Neutrophil (primary cell): ENCODE results near the gene TIMM50.

Source experiments
- H3K27ac ChIP-seq: fragments of 200-600 bp; sonication (generic); 2 replicates; pipeline ENCODE4 v1.5.1; 2016; ENCODE audit warnings: mild to moderate bottlenecking, moderate library complexity
- H3K27me3 ChIP-seq: fragments of 200-600 bp; sonication (generic); 2 replicates; pipeline ENCODE4 v1.6.0; 2016; ENCODE audit warnings: mild to moderate bottlenecking
- H3K36me3 ChIP-seq: fragments of 200-600 bp; sonication (generic); 2 replicates; pipeline ENCODE4 v1.5.1; 2017
- H3K4me1 ChIP-seq, 2 experiments: fragments of 200-600 bp in 1 of 2; sonication (generic) in 1 of 2; 1 replicate in 1 of 2; 2 replicates in 1 of 2; pipeline versions ENCODE4 v1.5.1 to v1.6.1; 2013 to 2016; ENCODE audit warnings: low read depth in 1 of 2, low read length in 1 of 2, mild to moderate bottlenecking in 1 of 2, moderate library complexity in 1 of 2; ENCODE audit not compliant: control insufficient read depth in 1 of 2, insufficient read depth in 1 of 2
- H3K4me3 ChIP-seq, 2 experiments: fragments of 200-600 bp in 1 of 2; sonication (generic) in 1 of 2; 1 replicate in 1 of 2; 2 replicates in 1 of 2; pipeline ENCODE4 v1.5.1; 2013 to 2016; ENCODE audit warnings: low read depth in 1 of 2, low read length in 1 of 2, mild to moderate bottlenecking in 1 of 2, moderate library complexity in 1 of 2
- H3K9me3 ChIP-seq: fragments of 200-600 bp; sonication (generic); 2 replicates; pipeline ENCODE4 v1.5.1; 2016
- CTCF ChIP-seq: fragments of 200-600 bp; sonication (generic); IDR thresholded peaks from 2 replicates; pipeline ENCODE4 v1.5.1; 2016; ENCODE audit warnings: antibody characterized with exemption

Gene TIMM50

GRCh38 chr19:39480337-39481228, at the start of gene TIMM50:
Gene TIMM50, plus strand, starts transcription at chr19:39480838. Its CDS starts 16 bp downstream, at chr19:39480854.
- peaks cover 16% of the 10 kb centered on the region for H3K36me3 ChIP-seq
- no peaks in the 10 kb centered on the region for H3K27me3 ChIP-seq
- peak within 1 kb of the TSS; percentile 71 for H3K27ac ChIP-seq
- no peaks in the 10 kb centered on the region for H3K9me3 ChIP-seq
- peaks cover 19 to 21% of the 10 kb centered on the region in 2 experiments for H3K4me1 ChIP-seq
- peak within 1 kb of the TSS; percentile 87 to 92 for H3K4me3 ChIP-seq
- peak; percentile 36 for TF ChIP-seq CTCF

GRCh38 chr19:39432677-39433025, 48.0 kb upstream of the TIMM50 start:
- TF ChIP-seq CTCF: no peak
- H3K27me3 ChIP-seq: peaks cover 15% of the 10 kb centered on the region
- no peak overlapping the region for H3K27ac ChIP-seq
- H3K4me3 ChIP-seq: no peak overlapping the region
- peaks cover 16 to 29% of the 10 kb centered on the region in 2 experiments for H3K4me1 ChIP-seq
- no peaks in the 10 kb centered on the region for H3K9me3 ChIP-seq
- peaks cover 19% of the 10 kb centered on the region for H3K36me3 ChIP-seq

- Histone ChIP-seq H3K27me3 (peaks cover 14% of the 10 kb centered on the region), H3K36me3 (peaks cover 19% of the 10 kb centered on the region), H3K4me1 (peaks cover 16 to 29% of the 10 kb centered on the region in 2 experiments), H3K4me3 (no peak overlapping the region), H3K27ac (no peak overlapping the region), H3K9me3 (no peaks in the 10 kb centered on the region)
- no peak for TF ChIP-seq CTCF
These were observed 47.1 kb upstream of the TIMM50 start for GRCh38 chr19:39433480-39434079.

GRCh38 chr19:39434123-39435076, 46.2 kb upstream of the TIMM50 start:
- H3K4me3 ChIP-seq: peak overlapping the region; percentile 86 to 93
- no peak overlapping the region for H3K27ac ChIP-seq
- peaks cover 19% of the 10 kb centered on the region for H3K36me3 ChIP-seq
- H3K4me1 ChIP-seq: peaks cover 16 to 29% of the 10 kb centered on the region in 2 experiments
- no peaks in the 10 kb centered on the region for H3K9me3 ChIP-seq
- peaks cover 11% of the 10 kb centered on the region for H3K27me3 ChIP-seq
- no peak for TF ChIP-seq CTCF
